ENCODE measurements around the gene CKAP4.

CKAP4 gene

DNA sequence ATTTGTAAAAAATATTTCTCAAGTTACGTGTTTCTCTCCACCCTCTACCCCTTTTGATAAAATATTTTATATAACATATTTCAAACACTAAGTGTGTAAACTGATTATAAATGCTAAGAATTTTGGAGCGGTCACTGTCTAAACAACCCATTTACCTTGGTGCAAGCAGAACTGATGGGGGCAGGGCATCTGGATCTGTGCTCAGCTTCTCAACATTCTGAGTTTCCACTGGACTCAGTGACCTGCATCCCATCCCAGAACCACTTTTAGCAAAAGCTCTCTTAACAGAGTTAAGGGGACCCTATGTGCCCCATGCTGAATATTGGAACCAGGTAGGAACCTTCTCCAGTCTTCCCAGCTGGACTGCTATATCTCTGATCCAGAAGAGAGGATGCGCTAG lies 53.5 kb downstream of the CKAP4 start:
- peak overlapping the region; percentile 67 for H3K9ac ChIP-seq
- no peaks in the 10 kb centered on the region for H3K27me3 ChIP-seq (ENCODE audit: insufficient read depth, low read depth)
- no peaks in the 10 kb centered on the region for H3K79me2 ChIP-seq (ENCODE audit: insufficient read depth, low read depth)
- no peak overlapping the region for H2AFZ ChIP-seq (ENCODE audit: low read depth)
- peak overlapping the region; percentile 60 for H3K4me2 ChIP-seq
- H3K4me3 ChIP-seq (IDR thresholded peaks at IDR 0.05; ENCODE audit: insufficient read depth, low read depth, low read length) = no peak overlapping the region
- H4K20me1 ChIP-seq (ENCODE audit: insufficient read depth) = no peaks in the 10 kb centered on the region
- H3K27ac ChIP-seq = peak overlapping the region; percentile 97
- H3K4me1 ChIP-seq (ENCODE audit: low read depth, poor library complexity, severe bottlenecking) = peaks cover 69% of the 10 kb centered on the region
- TF ChIP-seq, protein P1, sequence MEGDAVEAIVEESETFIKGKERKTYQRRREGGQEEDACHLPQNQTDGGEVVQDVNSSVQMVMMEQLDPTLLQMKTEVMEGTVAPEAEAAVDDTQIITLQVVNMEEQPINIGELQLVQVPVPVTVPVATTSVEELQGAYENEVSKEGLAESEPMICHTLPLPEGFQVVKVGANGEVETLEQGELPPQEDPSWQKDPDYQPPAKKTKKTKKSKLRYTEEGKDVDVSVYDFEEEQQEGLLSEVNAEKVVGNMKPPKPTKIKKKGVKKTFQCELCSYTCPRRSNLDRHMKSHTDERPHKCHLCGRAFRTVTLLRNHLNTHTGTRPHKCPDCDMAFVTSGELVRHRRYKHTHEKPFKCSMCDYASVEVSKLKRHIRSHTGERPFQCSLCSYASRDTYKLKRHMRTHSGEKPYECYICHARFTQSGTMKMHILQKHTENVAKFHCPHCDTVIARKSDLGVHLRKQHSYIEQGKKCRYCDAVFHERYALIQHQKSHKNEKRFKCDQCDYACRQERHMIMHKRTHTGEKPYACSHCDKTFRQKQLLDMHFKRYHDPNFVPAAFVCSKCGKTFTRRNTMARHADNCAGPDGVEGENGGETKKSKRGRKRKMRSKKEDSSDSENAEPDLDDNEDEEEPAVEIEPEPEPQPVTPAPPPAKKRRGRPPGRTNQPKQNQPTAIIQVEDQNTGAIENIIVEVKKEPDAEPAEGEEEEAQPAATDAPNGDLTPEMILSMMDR (conservative IDR thresholded peaks at IDR 0.05; ENCODE audit: low read depth, low read length) = no peak
- H3K36me3 ChIP-seq (ENCODE audit: insufficient read depth) = no peaks in the 10 kb centered on the region

DNA sequence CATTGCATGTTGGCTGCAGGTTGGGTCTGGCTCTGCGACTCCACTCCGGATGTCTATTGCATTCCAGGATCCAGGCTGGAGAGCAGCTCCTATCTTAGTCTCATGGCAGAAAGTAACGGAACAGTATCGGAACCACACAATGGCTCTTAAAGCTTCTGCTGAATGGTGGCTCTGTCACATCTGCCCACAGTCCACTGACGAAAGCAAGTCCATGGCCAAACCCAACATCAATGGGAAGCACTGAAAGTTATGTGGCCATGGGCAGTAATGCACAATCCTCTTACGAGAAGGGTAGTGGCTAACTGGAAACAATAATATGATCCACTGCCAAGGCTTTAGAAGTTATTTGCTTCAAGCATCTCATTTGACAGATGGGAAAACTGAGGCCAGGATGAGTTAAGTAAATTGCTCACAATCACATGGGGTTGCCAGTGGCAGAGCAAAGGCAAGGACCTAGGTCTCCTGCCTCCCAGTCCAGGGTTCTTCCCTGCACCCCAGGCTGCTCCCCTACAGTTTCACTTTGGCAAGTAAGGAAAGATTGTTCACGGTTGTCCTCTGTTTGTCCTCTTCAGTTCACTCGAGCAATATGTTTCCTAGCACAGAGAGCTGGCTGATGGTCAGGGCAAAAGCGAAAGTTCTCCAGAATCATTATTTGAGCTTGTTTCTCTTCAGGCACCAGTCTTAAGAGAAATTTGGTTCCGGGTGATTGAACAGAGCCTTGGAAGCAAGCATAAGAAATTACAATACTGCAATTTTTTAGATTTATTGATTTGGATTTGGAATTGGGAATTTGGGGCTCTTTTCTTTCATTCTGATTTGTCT lies 54.2 kb downstream of the CKAP4 start:
- Histone ChIP-seq H3K36me3 (ENCODE audit: insufficient read depth) (no peaks in the 10 kb centered on the region), H3K4me1 (ENCODE audit: low read depth, poor library complexity, severe bottlenecking) (peaks cover 69% of the 10 kb centered on the region), H3K9ac (0 out of 2 replicates have a peak overlapping the region, but pooled peaks have one; percentile 67), H2AFZ (ENCODE audit: low read depth) (no peak overlapping the region), H3K4me2 (peak overlapping the region; percentile 60), H3K27ac (peak overlapping the region; percentile 97), H4K20me1 (ENCODE audit: insufficient read depth) (no peaks in the 10 kb centered on the region), H3K27me3 (ENCODE audit: insufficient read depth, low read depth) (no peaks in the 10 kb centered on the region), H3K4me3 (IDR thresholded peaks at IDR 0.05; ENCODE audit: insufficient read depth, low read depth, low read length) (no peak overlapping the region), H3K79me2 (ENCODE audit: insufficient read depth, low read depth) (no peaks in the 10 kb centered on the region)
- TF ChIP-seq, protein P1 (conservative IDR thresholded peaks at IDR 0.05; ENCODE audit: low read depth, low read length) = no peak

DNA sequence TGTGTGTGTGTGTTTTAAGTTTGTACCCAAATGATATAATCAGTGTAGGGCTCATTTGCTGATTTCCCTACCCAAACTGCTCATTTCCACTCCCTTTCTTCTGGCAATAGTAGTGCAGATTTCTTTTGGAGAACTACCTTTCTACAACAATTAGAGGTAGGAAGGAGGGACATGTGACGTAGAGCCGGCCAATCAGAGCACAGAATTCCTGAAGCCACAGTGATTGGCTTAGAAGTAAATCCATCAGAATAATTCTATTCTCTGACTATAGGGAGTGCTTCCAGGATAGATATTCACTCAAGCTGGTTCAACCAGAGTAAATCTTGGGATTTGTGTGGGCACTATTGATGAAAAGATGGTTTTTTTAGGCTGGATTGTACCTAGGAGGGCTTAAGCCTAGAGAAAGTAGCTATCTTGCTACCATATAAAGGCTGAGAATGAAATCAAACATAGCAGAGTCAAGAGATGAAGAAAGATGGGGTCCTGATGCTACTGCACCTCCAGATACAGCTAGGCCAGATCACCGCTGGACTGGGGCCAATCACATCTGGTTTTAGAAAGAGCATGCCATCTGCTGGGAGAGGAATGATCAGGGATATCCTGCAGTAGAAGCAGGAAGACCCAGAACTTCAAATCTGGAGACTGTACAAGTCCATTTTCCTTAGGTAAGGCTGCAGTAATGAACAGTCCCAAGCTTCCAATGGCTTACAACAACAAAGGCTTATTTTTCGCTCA lies 55.0 kb downstream of the CKAP4 start:
- TF ChIP-seq, protein P1 (conservative IDR thresholded peaks at IDR 0.05; ENCODE audit: low read depth, low read length) = no peak
- no peak overlapping the region for H3K4me3 ChIP-seq (IDR thresholded peaks at IDR 0.05; ENCODE audit: insufficient read depth, low read depth, low read length)
- no peaks in the 10 kb centered on the region for H3K27me3 ChIP-seq (ENCODE audit: insufficient read depth, low read depth)
- H3K79me2 ChIP-seq (ENCODE audit: insufficient read depth, low read depth) = no peaks in the 10 kb centered on the region
- no peaks in the 10 kb centered on the region for H3K36me3 ChIP-seq (ENCODE audit: insufficient read depth)
- H4K20me1 ChIP-seq (ENCODE audit: insufficient read depth) = no peaks in the 10 kb centered on the region
- H3K27ac ChIP-seq = peak overlapping the region; percentile 97; the same call in 1 of the 2 replicates
- H3K9ac ChIP-seq = no peak overlapping the region
- peaks cover 68% of the 10 kb centered on the region for H3K4me1 ChIP-seq (ENCODE audit: low read depth, poor library complexity, severe bottlenecking)
- H2AFZ ChIP-seq (ENCODE audit: low read depth) = no peak overlapping the region
- peak overlapping the region; percentile 60; the same call in 1 of the 2 replicates for H3K4me2 ChIP-seq

DNA sequence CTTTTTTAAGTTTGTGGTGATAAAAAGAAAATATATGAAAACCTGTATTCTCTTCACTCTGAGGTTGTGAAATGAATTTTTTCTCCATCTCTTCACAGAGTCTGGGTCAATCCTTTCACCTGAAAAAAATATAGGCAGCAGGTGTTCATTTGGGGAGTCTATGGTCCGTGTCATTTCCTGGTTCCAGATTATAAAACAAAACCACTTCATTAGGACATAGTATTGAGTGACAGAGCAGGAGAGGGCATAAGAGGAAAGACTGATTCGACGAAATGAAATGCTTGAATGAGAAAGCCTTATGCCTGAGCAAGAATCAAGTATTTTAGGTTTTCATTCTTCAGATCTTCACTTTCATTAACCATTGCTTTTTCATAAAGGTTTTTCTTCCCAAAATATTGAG lies 57.2 kb downstream of the CKAP4 start:
- Histone ChIP-seq H4K20me1 (ENCODE audit: insufficient read depth) (no peaks in the 10 kb centered on the region), H3K4me2 (no peak overlapping the region), H3K36me3 (ENCODE audit: insufficient read depth) (no peaks in the 10 kb centered on the region), H2AFZ (ENCODE audit: low read depth) (no peak overlapping the region), H3K4me1 (ENCODE audit: low read depth, poor library complexity, severe bottlenecking) (peaks cover 46% of the 10 kb centered on the region), H3K27me3 (ENCODE audit: insufficient read depth, low read depth) (no peaks in the 10 kb centered on the region), H3K79me2 (ENCODE audit: insufficient read depth, low read depth) (no peaks in the 10 kb centered on the region), H3K4me3 (IDR thresholded peaks at IDR 0.05; ENCODE audit: insufficient read depth, low read depth, low read length) (no peak overlapping the region), H3K9ac (no peak overlapping the region), H3K27ac (no peak overlapping the region)
- TF ChIP-seq, protein P1 (conservative IDR thresholded peaks at IDR 0.05; ENCODE audit: low read depth, low read length) = no peak

All from KMS-11 (cell line).